Adrenal gland (tissue), 5 donors: ENCODE measurements around the gene HMHB1.

Source experiments
- CTCF ChIP-seq, 6 experiments: fragments of 450-650 bp in 4 of 6; fragments of 200-600 bp in 2 of 6; sonication (generic) in 1 of 6; IDR thresholded peaks; 1 replicate in 5 of 6; 2 replicates in 1 of 6; pipeline versions ENCODE4 v1.5.1 to v1.8.0; 2016 to 2021; ENCODE audit warnings: antibody characterized with exemption in 6 of 6, mild to moderate bottlenecking in 2 of 6, moderate library complexity in 1 of 6
- POLR2A ChIP-seq, 2 donors: fragments of 450-650 bp; IDR thresholded peaks; one replicate each; pipeline ENCODE4 v1.6.1; 2017; ENCODE audit warnings: antibody characterized with exemption in 2 of 2, mild to moderate bottlenecking in 2 of 2, moderate library complexity in 1 of 2
- donor health status: DM: no; HTN: no; CAD: no.

- TF ChIP-seq CTCF (IDR thresholded peaks at IDR 0.05): no peak
- TF ChIP-seq POLR2A (IDR thresholded peaks at IDR 0.05): no peak
Observed at GRCh38 chr5:143762636-143763220, 49.2 kb upstream of the HMHB1 start.
